ENCODE measurements around the gene GAS1.

The GAS1 gene

DNA sequence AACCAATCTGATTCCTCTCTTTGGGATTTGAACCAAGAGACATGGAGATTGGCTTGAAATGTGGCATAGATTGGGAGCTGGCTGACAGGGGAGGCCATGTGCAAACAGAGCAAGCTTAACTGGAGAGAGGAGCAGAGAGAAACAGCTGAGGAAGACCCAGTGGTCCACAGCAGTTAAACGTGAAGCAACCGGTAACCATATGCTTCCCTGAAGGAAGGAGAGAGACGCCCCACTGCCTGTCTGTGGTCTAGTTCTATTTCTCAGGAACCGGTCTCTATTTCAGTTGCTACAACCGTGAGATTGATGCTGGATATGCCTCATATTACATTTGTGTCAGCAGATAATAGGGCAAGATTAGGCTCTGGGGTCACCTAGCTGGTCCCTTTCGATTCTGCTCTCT is 13.6 kb upstream of the GAS1 start:
- DNase-seq: no peak

DNA sequence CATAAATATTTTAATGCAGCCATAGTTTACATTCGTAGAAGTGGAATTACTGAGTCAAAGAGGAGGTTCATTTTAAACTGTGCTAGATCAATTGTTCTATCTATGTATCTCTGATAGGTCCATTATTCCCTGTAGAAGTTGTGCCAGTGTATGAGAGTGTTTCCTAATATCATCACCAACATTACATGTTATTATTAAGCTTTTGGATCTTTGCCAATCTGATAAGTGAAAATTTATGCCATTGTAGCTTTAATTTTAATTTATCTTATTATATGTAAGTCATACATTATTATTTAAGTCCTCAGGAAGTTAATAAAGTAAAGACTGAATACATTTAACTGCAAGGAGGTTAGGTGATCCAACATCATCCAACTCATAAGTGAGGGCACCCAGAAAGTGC is 10.9 kb upstream of the GAS1 start:
- no peak for DNase-seq

DNA sequence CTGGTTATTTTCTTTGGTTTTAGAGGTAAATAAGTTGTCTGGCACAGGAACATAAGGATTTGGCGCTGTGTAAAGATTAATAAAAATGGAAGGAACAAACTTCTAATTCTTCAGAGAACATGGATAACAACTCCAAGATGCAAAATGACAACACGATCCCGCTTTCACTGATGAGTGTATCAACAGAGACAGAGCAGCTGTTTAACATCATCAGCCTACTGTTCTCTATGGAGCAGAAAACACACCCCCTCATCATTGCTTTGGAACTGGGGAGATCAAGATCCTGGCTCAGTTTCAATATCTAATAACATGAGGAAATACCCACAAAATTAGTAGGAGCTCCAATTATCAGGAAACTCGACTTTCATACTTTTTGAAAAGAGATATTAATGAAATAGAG is 8.3 kb upstream of the GAS1 start:
- no peak for DNase-seq

DNA sequence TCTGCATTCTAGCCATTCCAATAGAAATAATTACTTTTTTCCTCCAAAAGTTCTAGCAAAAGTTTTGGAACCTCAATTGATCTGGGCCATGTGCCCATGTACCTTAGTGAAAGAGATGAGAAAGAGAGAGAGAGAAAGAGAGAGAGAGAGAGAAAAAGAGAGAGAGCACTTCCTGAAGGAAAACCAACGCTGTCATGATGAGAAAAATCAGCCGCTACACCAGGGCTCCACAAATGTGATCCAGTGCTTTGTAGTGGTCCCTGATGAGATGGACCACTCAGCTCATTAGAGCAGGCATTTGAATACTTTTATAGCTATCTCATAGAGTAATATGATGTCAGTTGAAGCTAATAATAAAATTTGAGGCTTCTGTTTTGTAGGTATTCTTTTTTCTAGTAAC is 7.7 kb upstream of the GAS1 start:
- DNase-seq: no peak

DNA sequence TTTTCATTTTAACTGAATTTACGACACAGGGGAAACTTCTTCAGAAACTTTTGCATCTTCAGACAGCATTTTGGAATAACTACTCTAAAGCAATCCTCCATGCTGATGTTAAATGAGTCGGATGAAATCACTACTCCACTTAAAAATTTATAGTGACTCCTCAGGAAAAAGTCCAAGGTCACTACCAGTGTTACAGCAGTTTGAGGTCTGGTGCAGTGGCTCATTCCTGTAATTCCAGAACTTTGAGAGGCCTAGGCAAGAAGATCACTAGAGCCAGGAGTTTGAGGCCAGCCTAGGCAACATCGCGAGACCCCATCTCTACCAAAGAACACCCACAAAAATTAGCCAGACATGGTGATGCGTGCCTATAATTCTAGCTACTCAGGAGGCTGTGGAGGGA is 5.9 kb upstream of the GAS1 start:
- DNase-seq: no peak

DNA sequence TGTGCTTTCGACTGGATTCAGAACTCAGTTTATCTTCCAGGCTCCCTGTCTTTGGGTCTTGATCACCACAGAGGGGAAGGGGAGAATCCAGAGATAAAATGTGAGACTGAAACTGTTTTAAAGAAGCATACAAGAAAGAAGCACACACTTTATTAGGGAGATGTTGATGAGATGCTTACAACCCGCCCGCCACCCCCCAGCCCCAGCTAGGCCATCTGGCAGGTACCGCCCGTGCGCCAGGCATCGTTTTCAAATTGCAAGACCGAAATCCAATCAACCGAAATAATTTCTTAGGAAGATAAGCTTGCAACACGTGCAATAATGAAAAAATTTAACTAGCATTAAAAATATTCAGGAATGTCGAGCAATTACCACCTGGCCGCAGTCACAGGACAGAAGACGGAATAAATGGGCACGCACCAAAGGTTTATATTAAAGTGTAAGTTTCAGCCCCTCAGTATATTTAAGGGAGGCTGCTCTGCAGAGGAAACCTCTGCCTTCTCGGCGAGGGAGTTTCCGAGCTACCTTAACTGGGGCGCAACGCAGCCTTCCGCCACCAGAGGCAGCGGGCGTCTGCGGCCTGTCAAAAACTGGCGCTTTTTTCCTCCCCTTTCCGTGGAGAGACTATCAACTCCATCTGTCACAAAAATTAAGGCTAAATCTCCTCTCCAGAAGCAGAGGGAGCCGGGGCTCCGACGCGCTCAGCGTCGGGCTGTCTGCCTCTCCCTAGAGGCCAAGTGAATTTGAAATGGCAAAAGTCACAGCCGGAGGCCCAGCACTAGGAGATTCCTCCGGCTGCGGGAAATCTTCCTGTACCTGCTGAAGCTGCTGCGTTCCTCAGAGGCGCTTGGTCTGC is 996 bp upstream of the GAS1 start:
- peak; percentile 70 for DNase-seq

DNA sequence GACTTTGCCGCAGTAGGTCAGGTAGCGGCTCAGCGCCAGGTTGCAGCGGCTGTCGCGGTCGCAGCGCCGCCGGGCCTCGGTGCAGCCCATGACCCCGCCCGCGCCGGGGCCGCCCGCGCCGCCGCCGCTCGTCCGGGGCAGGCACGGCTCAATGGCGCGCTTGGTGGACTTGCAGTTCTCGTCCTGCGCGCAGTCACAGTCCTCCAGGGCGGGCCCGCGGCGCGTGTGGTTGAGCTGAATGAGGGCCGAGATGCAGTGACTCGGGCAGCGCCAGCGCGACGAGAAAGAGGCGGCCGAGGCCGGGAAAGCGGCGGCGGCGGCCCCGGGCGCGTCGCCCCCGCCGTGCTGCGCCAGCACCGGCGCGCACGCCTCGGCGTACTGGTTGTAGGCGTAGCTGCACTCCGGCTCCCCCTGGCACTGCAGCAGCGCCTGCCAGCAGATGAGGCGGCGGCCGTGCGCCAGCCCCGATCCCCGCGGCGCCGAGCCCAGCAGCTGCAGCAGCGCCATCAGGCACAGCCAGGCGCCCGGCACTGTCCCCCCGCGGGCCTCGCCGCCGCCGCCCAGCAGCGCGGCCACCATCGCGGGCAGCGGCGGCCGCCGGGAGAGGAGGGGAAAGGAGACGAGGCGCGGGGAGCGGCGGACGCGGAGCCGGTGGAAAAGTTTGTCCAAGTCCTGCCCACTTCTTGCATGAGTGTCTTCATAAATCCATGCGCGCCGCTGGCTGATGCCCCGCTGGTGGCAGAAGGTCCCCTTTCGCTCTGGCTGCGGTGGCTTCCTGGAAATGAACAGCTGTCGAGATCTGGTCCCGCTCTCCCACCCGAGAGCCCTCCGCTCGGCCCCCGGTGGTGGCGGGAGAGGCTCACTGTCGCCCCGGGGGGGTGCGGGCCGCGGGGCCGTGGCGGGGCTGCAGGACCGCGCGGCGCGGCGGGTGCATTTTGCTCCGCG is 833 bp downstream of the GAS1 start:
- DNase-seq: peak; percentile 53

DNA sequence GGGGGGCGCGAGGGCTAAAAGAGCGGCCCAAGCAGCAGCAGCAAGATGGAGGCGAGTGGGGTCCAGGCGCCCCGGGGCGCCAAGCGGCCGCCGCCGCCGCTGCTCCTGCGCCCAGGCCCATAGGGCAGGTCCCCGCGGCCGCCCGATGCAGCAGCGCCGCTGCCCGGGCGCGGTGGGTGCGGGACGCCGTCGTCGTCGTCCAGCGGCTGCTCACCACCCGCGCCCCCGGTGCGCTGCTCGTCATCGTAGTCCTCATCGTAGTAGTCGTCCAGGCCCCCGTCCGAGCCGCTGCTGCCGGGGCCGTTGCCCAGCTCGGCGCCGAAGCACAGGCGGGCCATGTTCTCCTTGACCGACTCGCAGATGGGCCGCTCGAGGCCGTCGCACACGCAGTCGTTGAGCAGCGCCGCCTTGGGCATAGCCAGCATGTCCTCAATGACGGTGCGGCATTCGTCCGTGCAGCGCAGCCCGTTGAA is 1.5 kb downstream of the GAS1 start:
- DNase-seq: no peak

DNA sequence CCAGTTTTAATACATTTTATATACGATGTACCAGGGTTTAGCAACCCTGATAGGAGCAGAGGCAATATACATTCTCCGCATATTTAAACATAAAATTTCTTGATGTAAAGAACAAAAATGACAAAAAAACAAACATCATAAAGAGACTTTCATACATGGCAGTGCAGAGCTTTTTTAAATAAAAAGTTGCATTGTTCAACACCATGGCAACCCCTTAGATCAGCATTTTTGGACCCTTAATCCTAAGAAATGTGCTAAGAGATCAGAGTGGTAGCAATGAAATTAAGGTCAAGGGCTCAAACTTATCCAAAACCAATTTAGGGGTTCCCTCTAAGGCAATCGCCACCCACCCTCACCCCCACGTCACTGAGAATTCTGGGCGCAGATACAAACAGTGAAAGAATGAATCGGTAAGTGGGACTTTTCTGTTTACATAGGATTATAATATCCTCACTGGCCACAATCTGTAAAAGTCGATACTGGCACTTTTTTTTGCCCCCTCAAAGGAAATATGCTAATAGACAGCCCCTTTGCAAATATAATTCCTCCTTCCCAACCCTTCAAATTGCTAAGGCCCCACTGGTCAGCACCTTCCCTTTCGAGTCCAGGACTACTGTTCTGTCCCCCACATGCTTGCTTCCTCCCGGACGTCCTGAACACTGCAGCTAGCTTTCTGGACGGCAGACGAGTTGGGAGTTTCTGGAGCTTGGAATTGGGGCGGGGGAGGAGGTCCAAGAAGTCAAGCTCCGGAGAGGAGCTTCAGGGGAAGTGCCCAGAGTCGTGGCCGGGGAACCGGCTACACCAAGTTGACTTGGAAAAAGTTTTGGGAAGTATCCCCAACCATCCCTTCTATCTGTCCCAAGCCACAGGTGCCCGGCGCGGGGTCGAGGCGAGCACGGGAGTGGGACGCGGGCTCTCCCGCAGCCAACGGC is 2.2 kb downstream of the GAS1 start:
- DNase-seq: no peak

DNA sequence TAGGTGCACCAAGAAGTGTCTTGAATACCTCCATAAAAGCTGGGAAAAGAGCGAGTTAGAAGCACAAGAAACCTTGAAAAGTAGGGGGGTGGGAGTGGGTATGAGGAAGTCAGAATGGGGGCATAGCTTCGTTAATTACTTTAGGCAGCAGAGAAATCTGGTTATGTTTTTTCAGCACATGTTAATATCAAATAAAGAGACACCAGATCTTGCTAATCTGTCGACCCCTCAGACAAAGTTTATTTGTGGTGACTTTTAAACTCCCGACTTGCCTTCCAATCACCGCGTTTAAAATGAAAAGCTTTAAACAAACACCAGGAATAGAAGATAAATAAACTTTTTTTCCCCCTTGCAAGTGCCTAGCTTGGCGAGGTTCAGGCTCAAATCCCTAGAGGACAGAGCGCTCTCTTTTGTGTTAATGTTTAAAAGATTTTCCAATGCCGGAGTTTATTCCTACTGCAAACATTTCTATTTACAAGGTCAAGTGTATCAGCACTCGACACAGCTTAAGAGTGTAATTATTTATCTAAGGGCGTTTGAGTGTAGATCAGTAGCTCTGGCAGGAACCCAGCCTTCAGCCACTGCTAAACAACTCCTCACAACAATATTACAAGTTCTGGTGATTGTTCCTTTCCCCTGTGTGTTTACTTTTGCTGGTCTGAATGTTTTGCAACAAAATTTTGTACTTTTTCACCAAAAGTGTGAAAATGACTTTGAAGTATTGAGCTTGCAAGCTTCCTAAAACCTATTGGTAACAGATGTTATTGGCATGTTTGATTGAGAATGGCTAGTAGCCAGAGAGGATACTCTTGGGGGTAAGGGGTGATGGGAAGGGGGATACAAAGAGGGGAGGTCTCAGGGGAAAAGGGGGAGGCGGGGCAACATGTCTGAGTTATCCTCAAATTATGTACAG is 3.8 kb downstream of the GAS1 start:
- no peak for DNase-seq

DNA sequence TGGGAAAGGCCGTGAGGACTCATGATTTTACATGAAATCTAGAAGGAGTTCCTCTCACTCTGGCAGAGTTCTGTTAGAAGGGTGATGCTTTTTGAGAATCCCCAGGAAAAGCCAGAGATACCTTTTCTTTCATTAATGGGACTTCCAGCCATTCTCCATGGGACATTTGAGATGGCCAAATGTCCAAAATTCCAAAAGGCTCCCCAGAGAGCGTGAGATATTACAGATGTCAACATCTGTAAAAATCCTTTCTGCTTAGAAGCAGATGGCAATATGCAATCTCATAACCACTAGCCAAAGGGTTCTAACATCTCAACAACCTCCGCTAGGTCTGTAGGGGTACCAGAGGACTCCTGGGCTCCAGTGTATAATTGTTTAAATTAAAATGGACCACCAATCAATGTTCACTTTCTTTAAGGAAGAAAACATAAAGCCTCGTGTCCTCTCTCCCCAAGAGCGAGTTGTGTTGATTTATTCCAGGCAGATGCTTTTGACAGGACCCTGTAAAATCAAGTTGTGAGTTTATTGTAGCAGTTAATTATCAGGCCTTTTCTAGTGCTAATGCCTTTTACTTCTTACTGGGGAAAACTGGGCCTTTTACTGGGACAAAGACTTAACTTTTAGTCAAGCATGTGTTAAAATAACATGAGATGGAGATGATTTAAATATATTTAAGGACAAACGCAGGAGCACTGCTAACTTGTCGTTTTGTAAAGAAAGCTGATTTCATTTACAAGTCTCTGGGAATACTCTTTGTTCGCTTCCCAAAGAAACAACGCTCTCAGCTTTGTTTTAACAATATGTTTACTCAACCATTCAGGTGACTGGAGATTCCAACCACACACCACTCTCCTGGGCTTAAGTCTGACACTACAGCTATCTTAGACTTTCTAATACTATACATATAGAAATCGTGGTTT is 4.8 kb downstream of the GAS1 start:
- DNase-seq: no peak

DNA sequence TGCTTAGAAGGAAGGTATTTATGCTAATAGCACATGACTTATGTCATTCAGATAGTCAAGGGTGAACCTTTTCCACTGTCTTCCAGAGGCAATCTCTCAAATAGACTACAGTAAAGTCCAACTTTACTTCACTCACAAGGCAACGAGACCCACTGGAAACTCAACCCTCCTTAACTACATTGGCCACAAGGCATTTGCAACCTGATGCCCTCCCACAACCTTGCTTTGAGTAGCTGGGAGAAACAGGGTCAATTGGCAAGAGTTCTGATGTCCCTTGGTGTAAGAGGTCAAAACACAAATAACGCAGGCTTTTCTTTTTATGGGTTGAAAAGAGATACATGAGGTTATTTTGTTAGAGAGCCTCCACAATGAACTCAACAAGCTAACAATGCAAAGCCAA is 6.1 kb downstream of the GAS1 start:
- DNase-seq: no peak

DNA sequence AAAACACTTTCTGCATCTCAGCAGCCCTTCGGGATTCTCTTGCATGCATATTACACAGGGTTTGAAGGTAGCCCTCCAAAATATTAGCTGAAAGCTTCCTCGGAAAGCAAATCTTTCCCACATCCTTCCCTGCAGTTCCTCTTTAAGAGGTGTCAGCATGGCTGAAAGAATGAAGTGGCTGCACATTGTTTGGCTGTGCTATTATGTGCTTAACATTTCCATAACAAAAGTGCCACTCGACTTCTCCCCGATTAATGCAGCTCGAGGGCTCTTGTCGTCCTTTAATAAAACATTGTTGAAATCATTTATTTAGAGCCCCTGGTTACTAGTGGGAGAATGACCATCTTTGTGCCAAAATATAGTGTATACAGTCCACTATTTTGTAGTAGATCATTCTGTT is 6.5 kb downstream of the GAS1 start:
- no peak for DNase-seq

DNA sequence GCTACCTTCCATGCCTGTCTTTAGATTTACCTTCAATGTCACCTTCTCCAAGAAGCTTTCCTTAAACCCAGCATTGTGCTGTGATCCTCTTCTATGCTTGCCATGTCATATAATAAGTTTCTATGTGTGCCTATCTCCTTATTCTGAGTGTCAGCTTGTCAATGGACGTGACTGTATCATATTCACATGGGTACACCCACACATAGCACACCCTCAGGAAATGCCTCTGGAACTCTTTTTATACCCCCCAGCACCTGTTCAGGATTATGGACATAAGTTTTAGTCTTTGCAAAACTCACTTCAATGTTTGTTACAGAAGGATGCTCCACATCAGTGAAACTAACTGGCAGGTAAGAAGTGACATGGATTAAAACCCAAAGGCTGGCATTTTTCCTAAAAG is 7.4 kb downstream of the GAS1 start:
- no peak for DNase-seq

DNA sequence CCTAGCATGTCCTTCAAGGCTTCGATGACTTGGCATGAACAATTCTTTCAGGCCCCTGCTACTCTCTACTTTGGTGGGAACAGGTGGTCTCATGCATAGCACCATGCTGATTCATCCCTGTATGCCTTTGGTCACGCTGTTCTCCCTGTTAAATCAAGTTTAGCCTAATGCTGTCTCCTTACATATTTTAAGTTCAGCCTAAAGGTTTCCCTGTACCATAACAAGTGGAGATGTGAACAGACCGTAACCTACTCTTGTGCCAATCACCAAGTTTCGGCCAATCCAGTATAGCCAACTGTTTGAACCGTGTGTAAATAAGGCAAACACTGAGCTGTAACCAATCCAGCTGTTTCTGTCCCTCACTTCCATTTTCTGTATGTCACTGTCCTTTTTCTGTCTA is 8.0 kb downstream of the GAS1 start:
- DNase-seq: no peak

DNA sequence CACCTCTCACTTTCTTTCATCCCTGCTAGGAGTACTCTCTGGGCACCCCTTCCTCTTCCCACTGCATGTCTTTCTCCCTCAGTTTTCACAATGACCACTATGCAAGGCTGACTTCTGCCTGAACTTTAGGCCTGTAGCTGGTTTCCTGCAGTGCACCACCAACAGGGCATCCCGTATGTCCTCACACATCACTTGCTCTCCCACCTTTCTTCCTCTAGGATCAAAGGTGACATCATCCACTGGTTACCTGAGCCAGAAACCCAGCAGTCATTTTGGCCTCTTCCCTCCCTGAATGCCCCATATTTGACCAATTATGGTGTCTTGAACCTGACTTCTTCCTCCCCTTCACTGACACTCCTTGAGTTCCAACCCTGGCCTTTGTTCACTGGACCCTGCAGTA is 8.5 kb downstream of the GAS1 start:
- no peak for DNase-seq

DNA sequence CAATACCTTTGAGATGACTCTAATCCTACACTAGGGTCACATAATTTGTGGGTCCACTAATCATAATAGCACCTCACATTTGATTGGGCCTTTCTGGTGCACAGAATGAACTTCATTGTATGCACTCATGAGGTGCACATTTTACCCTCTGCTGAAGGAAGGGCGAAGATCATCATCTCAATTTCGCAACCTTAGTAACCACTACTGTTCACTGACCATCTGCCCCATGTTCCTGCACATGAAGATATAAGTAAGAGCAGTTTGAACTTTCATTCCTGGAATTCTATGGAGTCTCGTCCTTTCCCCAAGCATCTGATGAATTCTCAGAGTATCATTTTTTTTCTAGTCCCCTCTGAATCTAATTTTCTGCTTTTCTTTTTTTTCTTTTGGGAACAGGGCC is 21.2 kb downstream of the GAS1 start:
- no peak for DNase-seq

DNA sequence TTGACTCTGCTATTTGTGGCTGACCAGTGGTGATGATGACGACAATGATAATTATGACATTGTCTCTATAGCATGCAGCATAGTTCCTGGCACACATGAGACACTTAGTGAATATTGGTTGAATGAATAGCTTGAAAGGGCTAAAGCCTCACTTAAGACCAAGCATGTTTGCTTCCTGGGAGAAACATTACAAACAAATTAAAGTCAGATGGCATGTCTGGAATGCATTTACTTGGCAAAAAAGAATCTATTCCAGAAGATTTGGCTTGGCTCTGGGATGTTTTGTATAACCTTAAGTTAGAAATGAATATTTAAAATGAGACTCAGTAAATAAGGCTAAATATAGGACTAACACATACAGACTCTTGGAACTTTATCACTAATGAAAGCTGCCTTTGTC is 21.6 kb downstream of the GAS1 start:
- no peak for DNase-seq

DNA sequence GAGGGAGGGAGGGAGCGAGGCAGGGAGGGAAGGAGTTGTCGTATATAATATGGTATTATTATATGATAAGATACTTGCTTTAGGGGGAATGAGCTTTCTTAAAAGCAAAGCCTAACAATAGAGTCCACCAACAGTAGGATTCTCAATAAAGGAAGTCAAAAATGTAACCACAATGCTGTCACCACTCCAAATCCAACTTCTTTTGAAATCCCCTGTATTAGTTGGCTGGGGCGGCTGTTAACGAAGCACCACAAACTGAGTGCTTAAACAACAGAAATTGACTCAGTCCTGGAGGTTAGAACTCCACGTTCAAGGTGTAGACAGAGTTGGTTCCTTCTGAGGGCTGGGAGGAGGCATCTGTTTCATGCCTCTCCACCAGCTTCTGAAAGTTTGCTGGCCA is 23.1 kb downstream of the GAS1 start:
- DNase-seq: no peak

DNA sequence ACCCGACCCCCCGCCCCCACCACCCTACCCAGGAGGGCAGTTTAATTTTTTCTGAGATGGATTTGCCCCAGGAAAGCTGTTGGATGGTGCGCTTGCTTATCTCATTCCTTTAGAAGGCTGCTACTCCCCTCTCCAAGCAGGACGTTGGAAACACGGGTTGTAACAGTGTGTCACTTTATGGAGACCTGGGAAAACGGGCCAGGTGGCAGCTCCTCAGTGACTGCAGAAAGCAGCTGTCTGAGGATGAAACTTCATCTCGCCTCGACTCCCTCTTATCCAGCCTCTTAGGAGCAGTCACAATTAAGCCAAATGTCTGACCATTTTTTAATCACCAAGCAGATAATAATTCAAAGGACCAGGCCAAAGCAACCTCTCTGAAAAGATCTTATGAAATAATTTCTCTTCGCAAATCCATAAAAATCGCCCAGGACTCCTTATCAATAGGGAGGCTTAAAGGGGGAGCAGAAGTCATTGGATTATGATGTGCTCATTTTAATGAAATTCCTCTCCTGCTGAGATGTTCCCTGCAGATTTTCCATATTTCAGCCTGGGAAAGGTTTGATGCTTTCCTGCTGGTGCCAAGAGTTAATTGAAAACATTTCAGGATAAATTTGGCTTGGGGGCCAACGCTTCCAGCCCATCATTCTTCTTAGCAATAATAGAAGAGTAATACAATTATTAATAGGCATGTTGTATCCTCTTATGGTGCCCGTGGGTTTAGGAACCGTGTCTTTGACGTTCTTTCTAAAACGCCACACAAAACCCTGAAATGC is 26.0 kb downstream of the GAS1 start:
- DNase-seq: no peak

Data from CD4-positive, alpha-beta T cell treated with Interleukin-4 for 4 hours (primary cell).